GM10248 (cell line): Measurements from ENCODE around the gene CCL19.

Experiments
- CTCF ChIA-PET: fragments of 300-600 bp; sonication (Branson Sonifier 250); formaldehyde crosslinking; extraction: SDS; loops from one replicate; lab custom pipeline; 2021; ENCODE audit warnings: antibody characterized with exemption; lab: Yijun Ruan, JAX
- POLR2A ChIA-PET: fragments of 350-650 bp; sonication (Branson Sonifier 250); formaldehyde crosslinking; extraction: SDS; loops from one replicate; lab custom pipeline; 2020; ENCODE audit warnings: antibody characterized with exemption; lab: Yijun Ruan, JAX
- DNase-seq: peaks from one replicate; pipeline ENCODE4 v3.0.0; 2012; ENCODE audit errors: extremely low spot score
- TF ChIP-seq, protein P1 (sequence below): IDR thresholded peaks from 2 replicates; pipeline ENCODE4 v1.5.1; 2012; ENCODE audit warnings: mild to moderate bottlenecking, low read depth; ENCODE audit errors: extremely low read depth, missing control alignments, control extremely low read depth

Gene CCL19

GRCh38 chr9:34664281-34665066 is 26.6 kb downstream of the CCL19 start:
- TF ChIP-seq, protein P1, sequence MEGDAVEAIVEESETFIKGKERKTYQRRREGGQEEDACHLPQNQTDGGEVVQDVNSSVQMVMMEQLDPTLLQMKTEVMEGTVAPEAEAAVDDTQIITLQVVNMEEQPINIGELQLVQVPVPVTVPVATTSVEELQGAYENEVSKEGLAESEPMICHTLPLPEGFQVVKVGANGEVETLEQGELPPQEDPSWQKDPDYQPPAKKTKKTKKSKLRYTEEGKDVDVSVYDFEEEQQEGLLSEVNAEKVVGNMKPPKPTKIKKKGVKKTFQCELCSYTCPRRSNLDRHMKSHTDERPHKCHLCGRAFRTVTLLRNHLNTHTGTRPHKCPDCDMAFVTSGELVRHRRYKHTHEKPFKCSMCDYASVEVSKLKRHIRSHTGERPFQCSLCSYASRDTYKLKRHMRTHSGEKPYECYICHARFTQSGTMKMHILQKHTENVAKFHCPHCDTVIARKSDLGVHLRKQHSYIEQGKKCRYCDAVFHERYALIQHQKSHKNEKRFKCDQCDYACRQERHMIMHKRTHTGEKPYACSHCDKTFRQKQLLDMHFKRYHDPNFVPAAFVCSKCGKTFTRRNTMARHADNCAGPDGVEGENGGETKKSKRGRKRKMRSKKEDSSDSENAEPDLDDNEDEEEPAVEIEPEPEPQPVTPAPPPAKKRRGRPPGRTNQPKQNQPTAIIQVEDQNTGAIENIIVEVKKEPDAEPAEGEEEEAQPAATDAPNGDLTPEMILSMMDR: peak; percentile 92
- DNase-seq: peak; percentile 68
- CTCF ChIA-PET: interaction anchor here (0.7 to 8.5 kb wide), 16 partner anchors 9 to 61 kb away, joined by 3 to 84 read pairs (median 4); partner anchors contain the start of genes DCTN3, GALT, RPP25L and SIGMAR1
- POLR2A ChIA-PET: interaction anchor here (0.9 kb wide), 1 partner anchor 27 kb away, joined by 4 read pairs; the partner anchor contains the start of gene SIGMAR1

GRCh38 chr9:34663303-34663605 is 27.8 kb downstream of the CCL19 start:
- DNase-seq: no peak
- POLR2A ChIA-PET: no interaction called here
- TF ChIP-seq, protein P1: no peak
- CTCF ChIA-PET: interaction anchor here (0.9 to 8.5 kb wide), 7 partner anchors 12 to 51 kb away, joined by 3 to 84 read pairs (median 6); partner anchors contain the start of genes GALT and RPP25L

DNA sequence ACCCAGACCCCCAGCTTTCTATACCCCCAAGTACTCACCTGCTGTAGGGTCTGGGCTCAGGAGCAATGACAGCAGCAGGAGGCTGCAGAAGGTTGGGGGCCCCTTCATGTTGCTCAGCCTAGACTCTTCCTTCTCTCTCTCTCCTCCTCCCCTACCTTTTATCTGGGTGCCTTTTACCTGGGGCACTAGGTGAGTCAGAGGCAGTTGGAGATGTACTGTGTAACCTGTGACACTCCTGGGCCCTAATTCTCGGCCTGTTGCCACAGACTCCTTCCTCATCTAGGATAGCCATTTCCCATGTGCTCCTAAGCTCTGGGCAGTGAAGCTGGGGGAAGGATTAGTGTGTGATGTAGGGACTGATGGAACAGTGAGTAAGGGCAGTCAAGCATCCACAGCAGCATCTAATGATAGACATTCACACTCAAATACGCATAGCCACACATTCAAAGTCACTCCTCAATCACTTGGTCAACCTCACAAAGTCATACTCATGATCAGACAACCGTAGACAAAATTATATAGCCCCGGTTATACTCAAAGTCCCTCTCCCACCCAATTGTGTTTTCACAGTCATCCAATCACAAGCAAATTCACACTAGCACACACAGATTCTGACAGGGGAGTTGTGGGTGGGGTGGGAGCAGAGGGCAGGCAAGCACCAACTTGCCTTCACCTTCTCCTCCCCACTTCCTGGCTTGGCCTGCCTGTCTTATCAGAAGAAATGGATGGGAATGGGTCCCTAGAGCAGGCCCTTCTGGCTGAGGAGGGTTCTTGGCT is 28.4 kb downstream of the CCL19 start, which contains the start of gene CCL27:
Gene CCL27, minus strand, starts transcription at position 132 of the 777 bp plus-strand sequence. Its CDS starts 24 bp downstream, at position 108.
- TF ChIP-seq, protein P1: no peak
- ChIA-PET CTCF (interaction anchor here (0.8 to 8.5 kb wide), 8 partner anchors 8 to 50 kb away, joined by 3 to 84 read pairs (median 7); partner anchors contain the start of genes GALT and RPP25L), POLR2A (no interaction called here)

DNA sequence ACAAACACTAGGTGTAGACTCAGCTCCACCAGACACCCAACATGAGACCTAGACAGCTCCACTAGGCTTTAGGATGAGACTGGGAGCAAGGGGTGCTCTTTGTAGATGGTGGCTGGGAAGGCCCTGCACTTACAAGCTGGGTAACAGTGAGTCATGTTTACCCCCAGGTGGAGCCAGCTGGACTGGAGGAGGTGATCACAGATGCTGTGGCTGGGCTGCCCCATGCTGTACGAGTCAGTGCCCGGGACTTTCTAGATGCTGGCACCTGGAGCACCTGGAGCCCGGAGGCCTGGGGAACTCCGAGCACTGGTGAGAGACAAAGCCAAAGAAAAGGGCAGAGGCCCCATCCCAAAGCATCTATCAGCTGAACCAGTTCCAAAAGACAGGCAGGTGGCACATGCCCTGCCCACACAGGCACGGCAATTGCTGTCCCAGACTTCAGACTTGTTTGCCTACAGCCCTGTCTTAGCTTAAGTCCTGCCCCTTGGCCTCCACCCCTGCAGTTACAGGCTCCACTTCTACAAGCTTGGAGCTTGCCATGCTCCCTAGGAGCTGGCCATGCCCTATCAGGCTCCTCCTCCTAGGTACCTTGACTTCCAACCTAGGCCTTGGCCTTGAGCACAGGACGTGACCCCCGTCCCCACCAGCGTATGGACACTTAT is 31.4 kb downstream of the CCL19 start:
- POLR2A ChIA-PET: no interaction called here
- no peak for DNase-seq
- CTCF ChIA-PET: interaction anchor here (0.9 to 8.5 kb wide), 5 partner anchors 14 to 45 kb away, joined by 3 to 84 read pairs (median 14); partner anchors contain the start of gene GALT
- TF ChIP-seq, protein P1: no peak

More for the DNA sequence above, 28.4 kb downstream of the CCL19 start, which contains the start of gene CCL27:
- no peak for DNase-seq

GRCh38 chr9:34658461-34658860 is 32.6 kb downstream of the CCL19 start:
- no peak for DNase-seq
- CTCF ChIA-PET: interaction anchor here (3.9 kb wide), 1 partner anchor 12 kb away, joined by 20 read pairs; the partner anchor contains the start of gene GALT
- TF ChIP-seq, protein P1: no peak
- POLR2A ChIA-PET: interaction anchor here (0.6 kb wide), 1 partner anchor 395 kb away, joined by 3 read pairs; no protein-coding TSS in a partner anchor

GRCh38 chr9:34656992-34657391 is 34.1 kb downstream of the CCL19 start:
- CTCF ChIA-PET: interaction anchor here (1.2 to 3.9 kb wide), 3 partner anchors 11 to 23 kb away, joined by 3 to 20 read pairs (median 8); partner anchors contain the start of gene GALT
- POLR2A ChIA-PET: no interaction called here
- TF ChIP-seq, protein P1: no peak
- no peak for DNase-seq
